ENCODE results near the gene PLAU. TPM values are rescaled to one million over a fixed set of nuclear protein-coding genes. Genes with fewer than 3 reads are reported as not detected.

The PLAU gene
- total RNA-seq, 1 experiment from 2014 or later, result 1,582 TPM

DNA sequence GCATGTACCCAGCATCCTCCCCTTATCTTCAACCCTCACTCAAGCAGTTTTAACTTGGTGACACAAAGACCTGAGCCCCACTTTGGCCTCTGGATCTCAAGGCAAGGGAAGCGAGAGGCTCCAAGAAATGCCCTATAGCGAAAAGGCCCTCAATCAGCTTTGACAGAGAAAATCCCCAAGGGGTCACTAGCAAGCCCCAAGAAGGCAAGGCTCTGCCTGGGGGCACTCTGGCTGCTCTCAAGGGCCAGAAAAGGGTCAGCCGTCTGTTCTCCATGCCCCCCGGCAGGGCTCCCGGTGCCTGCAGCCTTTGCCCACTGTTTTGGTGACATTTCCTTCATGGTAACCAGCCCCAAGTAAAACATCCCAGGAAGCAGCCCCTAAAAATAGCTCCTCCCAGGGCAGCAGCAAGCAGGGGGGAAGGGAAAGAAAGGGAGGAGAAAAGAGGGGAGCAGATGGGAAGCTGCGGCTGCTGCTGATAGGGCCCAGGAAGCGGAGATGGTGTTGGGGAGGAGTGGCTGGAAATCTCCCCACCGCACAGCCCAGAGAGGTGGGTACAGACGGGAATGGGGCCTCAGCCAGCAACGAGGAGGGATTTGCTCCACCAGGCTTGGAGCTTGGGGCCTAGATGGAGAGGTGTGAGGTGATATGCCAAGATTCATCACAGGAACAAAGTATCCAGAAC lies 43.7 kb upstream of the PLAU start:
- no peak overlapping the region for H3K9ac ChIP-seq (ENCODE audit: low read length)
- CTCF ChIA-PET, result no interaction called here

DNA sequence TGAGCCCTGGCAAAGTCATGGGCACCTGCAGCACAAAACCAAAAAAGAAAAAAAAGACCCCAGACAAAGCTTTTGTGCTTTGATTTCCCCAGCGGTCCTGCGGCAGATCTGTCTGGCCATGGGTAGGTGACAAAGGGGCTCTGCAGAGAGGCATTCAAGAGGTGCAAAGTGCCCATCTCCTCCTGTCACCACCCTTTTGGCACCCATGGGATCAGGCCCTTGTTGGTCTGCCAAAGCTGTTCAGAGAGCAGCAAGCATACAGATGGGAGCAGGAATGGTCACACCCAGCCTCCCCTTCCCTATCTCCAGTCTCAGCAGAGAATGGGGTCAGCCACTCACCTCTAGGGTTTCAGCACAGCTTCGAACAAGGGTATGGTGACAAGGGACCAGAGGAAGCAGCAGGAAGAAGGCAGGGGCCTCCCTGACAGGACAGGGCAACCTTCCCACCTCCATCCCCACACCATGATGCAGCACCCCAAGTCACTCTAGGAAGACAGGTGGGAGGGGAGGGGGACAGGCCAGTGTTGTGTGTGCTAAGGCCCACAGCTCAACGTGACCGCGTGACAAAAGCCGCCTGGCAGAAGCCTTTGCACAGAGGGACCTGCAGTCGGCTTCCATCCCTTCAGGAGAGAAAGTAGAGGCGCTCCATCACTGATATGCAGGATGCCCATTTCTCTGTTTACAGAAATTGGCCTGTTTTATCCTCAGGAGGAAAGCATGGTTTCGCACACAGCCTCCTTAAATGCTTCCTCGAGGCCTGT lies 42.9 kb upstream of the PLAU start:
- no peaks in the 10 kb centered on the region for H3K9me3 ChIP-seq (ENCODE audit: low read length)
- POLR2A ChIA-PET (ENCODE audit: unreplicated experiment), result interaction anchor here (0.6 kb wide), 1 partner anchor 41 kb away, joined by 3 read pairs; no protein-coding TSS in a partner anchor
- no peak for ATAC-seq

More for the DNA sequence above, 43.7 kb upstream of the PLAU start:
- Histone ChIP-seq H3K27ac (ENCODE audit: low read length) (no peak overlapping the region), H3K4me3 (ENCODE audit: low read length) (no peak overlapping the region), H3K36me3 (ENCODE audit: low read depth, low read length) (peaks cover 95% of the 10 kb centered on the region), H3K79me2 (ENCODE audit: low read length) (peaks cover 98% of the 10 kb centered on the region), H3K9me2 (replicated peaks; ENCODE audit: low read length) (no peaks in the 10 kb centered on the region), H3K9me3 (ENCODE audit: low read length) (no peaks in the 10 kb centered on the region), H3F3A (ENCODE audit: low read length, unreplicated experiment) (no peaks in the 10 kb centered on the region), H3K4me1 (ENCODE audit: insufficient read depth, low read length) (peaks cover 8% of the 10 kb centered on the region), H3K27me3 (ENCODE audit: low read length) (no peaks in the 10 kb centered on the region), H4K20me1 (ENCODE audit: low read length) (peaks cover 86% of the 10 kb centered on the region), H2AFZ (ENCODE audit: low read length) (no peak overlapping the region), H3K4me2 (ENCODE audit: low read length) (no peak overlapping the region)
- ATAC-seq (no peak), DNase-seq (no peak)
- intact Hi-C loops (cut with micrococcal nuclease), result no loop called here
- POLR2A ChIA-PET (ENCODE audit: unreplicated experiment), result interaction anchor here (0.6 kb wide), 1 partner anchor 242 kb away, joined by 5 read pairs; no protein-coding TSS in a partner anchor
- TF ChIP-seq, protein P1, sequence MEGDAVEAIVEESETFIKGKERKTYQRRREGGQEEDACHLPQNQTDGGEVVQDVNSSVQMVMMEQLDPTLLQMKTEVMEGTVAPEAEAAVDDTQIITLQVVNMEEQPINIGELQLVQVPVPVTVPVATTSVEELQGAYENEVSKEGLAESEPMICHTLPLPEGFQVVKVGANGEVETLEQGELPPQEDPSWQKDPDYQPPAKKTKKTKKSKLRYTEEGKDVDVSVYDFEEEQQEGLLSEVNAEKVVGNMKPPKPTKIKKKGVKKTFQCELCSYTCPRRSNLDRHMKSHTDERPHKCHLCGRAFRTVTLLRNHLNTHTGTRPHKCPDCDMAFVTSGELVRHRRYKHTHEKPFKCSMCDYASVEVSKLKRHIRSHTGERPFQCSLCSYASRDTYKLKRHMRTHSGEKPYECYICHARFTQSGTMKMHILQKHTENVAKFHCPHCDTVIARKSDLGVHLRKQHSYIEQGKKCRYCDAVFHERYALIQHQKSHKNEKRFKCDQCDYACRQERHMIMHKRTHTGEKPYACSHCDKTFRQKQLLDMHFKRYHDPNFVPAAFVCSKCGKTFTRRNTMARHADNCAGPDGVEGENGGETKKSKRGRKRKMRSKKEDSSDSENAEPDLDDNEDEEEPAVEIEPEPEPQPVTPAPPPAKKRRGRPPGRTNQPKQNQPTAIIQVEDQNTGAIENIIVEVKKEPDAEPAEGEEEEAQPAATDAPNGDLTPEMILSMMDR (conservative IDR thresholded peaks at IDR 0.05; ENCODE audit: low read depth, low read length), result 0 out of 2 replicates have a peak, but pooled peaks have one; percentile 26
- TF ChIP-seq EZH2 (IDR thresholded peaks at IDR 0.05; ENCODE audit: low read length, unreplicated experiment), result no peak
- no peak for TF ChIP-seq EZH2phosphoT487 (IDR thresholded peaks at IDR 0.05; ENCODE audit: borderline replicate concordance, low read length)
- no TSS peak for BruUV-seq (replicated peaks)

More for the DNA sequence above, 42.9 kb upstream of the PLAU start:
- no TSS peak for BruUV-seq (replicated peaks)
- no peak for DNase-seq
- TF ChIP-seq EZH2phosphoT487 (IDR thresholded peaks at IDR 0.05; ENCODE audit: borderline replicate concordance, low read length) (no peak), EZH2 (IDR thresholded peaks at IDR 0.05; ENCODE audit: low read length, unreplicated experiment) (no peak)
- TF ChIP-seq, protein P1 (conservative IDR thresholded peaks at IDR 0.05; ENCODE audit: low read depth, low read length), result no peak
- Histone ChIP-seq H3K4me1 (ENCODE audit: insufficient read depth, low read length) (peaks cover 16% of the 10 kb centered on the region), H3K9ac (ENCODE audit: low read length) (no peak overlapping the region), H3K4me3 (ENCODE audit: low read length) (no peak overlapping the region), H2AFZ (ENCODE audit: low read length) (no peak overlapping the region), H3K36me3 (ENCODE audit: low read depth, low read length) (peaks cover 94% of the 10 kb centered on the region), H3K9me2 (replicated peaks; ENCODE audit: low read length) (no peaks in the 10 kb centered on the region), H4K20me1 (ENCODE audit: low read length) (peaks cover 86% of the 10 kb centered on the region), H3K27me3 (ENCODE audit: low read length) (no peaks in the 10 kb centered on the region), H3K27ac (ENCODE audit: low read length) (no peak overlapping the region), H3K79me2 (ENCODE audit: low read length) (peaks cover 98% of the 10 kb centered on the region), H3K4me2 (ENCODE audit: low read length) (no peak overlapping the region), H3F3A (ENCODE audit: low read length, unreplicated experiment) (no peaks in the 10 kb centered on the region)
- intact Hi-C loops (cut with micrococcal nuclease), result no loop called here
- CTCF ChIA-PET, result no interaction called here
